Osteocyte (in vitro differentiated cells): ENCODE data around the gene LTB. TPM values are rescaled to one million over a fixed set of nuclear protein-coding genes. Genes with fewer than 3 reads are reported as not detected.
"Not testable (repeated sequence)": the region's sequence is repeated elsewhere in the genome, so short reads cannot be mapped to it uniquely, and the experiment has no call there.

ENCODE experiments used
- DNase-seq: peaks from one replicate; pipeline ENCODE4 v3.0.0; 2021; ENCODE audit warnings: mixed read lengths; ENCODE audit not compliant: unreplicated experiment; ENCODE audit errors: extremely low spot score
- H3K27ac Mint-ChIP-seq: one replicate; pipeline ENCODE4 v1.8.0; 2021; ENCODE audit warnings: mild to moderate bottlenecking, mixed read lengths; ENCODE audit not compliant: unreplicated experiment
- H3K27me3 Mint-ChIP-seq: one replicate; pipeline ENCODE4 v1.8.0; 2021; ENCODE audit warnings: mixed read lengths; ENCODE audit not compliant: unreplicated experiment
- H3K36me3 Mint-ChIP-seq: one replicate; pipeline ENCODE4 v1.8.0; 2021; ENCODE audit warnings: mixed read lengths; ENCODE audit not compliant: unreplicated experiment
- H3K4me1 Mint-ChIP-seq: one replicate; pipeline ENCODE4 v1.8.0; 2021; ENCODE audit warnings: mixed read lengths; ENCODE audit not compliant: unreplicated experiment
- H3K4me3 Mint-ChIP-seq: one replicate; pipeline ENCODE4 v1.8.0; 2021; ENCODE audit warnings: mild to moderate bottlenecking, moderate library complexity, mixed read lengths; ENCODE audit not compliant: unreplicated experiment
- H3K9me3 Mint-ChIP-seq: one replicate; pipeline ENCODE4 v1.8.0; 2021; ENCODE audit warnings: mixed read lengths; ENCODE audit not compliant: unreplicated experiment
- CTCF ChIP-seq: fragments of 200-600 bp; sonication (generic); IDR thresholded peaks from 2 replicates; pipeline ENCODE4 v1.5.0; 2021; ENCODE audit warnings: antibody characterized with exemption, mild to moderate bottlenecking, moderate library complexity
- total RNA-seq: library from RNA; stranded (reverse); gene quantifications from 2 replicates; pipeline ENCODE4 v1.2.1, GENCODE V29; 2021

Gene LTB
- total RNA-seq, 1 donor from 2014 or later, result not detected

DNA sequence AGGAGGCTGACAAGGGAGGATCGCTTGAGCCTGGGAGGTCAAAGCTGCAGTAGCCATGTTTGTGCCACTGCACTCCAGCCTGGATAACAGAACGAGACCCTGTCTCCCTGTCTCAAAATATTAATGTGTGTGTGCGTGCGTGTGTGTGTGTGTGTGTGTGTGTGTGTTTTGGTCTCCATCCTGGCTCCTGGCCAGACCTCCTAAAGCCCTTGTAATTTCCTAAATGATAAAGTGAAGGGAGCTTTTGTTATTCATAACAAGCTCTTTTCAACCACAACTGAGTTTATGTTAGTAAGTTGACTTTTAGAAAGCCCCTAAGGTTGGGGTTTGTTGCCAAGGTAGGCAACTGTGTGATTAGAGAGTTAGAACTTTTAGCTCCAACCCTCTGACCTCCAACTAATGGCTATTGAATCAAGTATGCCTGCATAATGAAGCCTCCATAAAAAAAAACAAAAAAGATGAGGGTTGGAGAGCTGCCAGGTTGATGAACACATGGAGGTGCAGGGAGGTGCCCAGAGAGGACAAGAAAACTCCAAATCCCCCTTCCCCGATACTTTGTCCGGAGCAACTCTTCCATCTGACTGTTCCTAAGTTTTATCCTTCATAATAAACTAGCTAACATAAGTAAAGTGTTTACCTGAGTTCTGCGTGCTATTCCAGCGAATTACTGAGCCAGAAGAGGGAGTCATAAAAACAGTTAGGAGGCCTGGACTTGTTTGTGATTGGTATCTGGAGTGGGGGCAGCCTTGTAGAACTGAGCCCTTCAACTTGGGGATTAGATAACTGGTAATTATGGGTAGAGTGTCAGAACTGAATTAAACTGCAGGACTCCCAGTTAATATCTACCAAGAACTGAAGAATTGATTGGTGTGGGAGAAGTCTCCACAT is 27.5 kb upstream of the LTB start:
- Mint-ChIP-seq H3K9me3 (no peaks in the 10 kb centered on the region), H3K27ac (no peak overlapping the region), H3K36me3 (no peaks in the 10 kb centered on the region), H3K4me3 (no peak overlapping the region), H3K27me3 (no peaks in the 10 kb centered on the region), H3K4me1 (no peaks in the 10 kb centered on the region)
- no peak for TF ChIP-seq CTCF
- DNase-seq, result no peak

GRCh38 chr6:31607317-31607716 is 25.1 kb upstream of the LTB start:
- Mint-ChIP-seq H3K4me1 (no peaks in the 10 kb centered on the region), H3K9me3 (no peaks in the 10 kb centered on the region), H3K4me3 (no peak overlapping the region), H3K27ac (no peak overlapping the region), H3K36me3 (no peaks in the 10 kb centered on the region), H3K27me3 (no peaks in the 10 kb centered on the region)
- DNase-seq, result no peak
- no peak for TF ChIP-seq CTCF

- Mint-ChIP-seq H3K4me1 (no peaks in the 10 kb centered on the region), H3K27ac (no peak overlapping the region), H3K36me3 (no peaks in the 10 kb centered on the region), H3K4me3 (no peak overlapping the region), H3K9me3 (no peaks in the 10 kb centered on the region), H3K27me3 (no peaks in the 10 kb centered on the region)
- peak; percentile 54 for TF ChIP-seq CTCF
- no peak for DNase-seq
Measured at GRCh38 chr6:31597006-31597405, 14.8 kb upstream of the LTB start.

- no peak for DNase-seq
- no peak for TF ChIP-seq CTCF
- H3K27ac Mint-ChIP-seq, result no peak overlapping the region
- H3K4me1 Mint-ChIP-seq, result no peaks in the 10 kb centered on the region
- no peaks in the 10 kb centered on the region for H3K36me3 Mint-ChIP-seq
- no peak overlapping the region for H3K4me3 Mint-ChIP-seq
- H3K9me3 Mint-ChIP-seq, result no peaks in the 10 kb centered on the region
- H3K27me3 Mint-ChIP-seq, result no peaks in the 10 kb centered on the region
Measured at GRCh38 chr6:31592396-31592771, 10.2 kb upstream of the LTB start.

DNA sequence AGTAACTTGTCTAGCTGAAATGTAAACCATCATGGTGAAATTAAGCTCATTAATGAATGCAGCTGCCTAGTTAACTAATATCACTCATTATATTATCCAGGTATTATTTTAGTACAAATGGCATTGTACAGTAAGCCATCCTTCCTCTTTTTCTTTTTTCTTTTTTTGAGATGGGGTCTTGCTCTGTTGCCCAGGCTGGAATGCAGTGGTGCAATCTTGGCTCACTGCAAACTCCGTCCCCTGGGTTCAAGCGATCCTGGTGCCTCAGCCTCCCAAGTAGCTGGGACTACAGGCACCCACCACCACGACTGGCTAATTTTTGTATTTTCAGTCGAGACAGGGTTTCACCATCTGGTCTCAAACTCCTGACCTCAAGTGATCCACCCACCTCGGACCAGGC is 8.5 kb upstream of the LTB start:
- H3K36me3 Mint-ChIP-seq, H3K27me3 Mint-ChIP-seq, H3K4me1 Mint-ChIP-seq, DNase-seq, H3K9me3 Mint-ChIP-seq, H3K27ac Mint-ChIP-seq, H3K4me3 Mint-ChIP-seq: not testable (repeated sequence)
